ENCODE data around the gene MAPK12. TPM values are rescaled to one million over a fixed set of nuclear protein-coding genes. Genes with fewer than 3 reads are reported as not detected.

MAPK12 gene
- total and polyA plus RNA-seq, 7 donors = 57.4 to 178 (median 131) TPM

DNA sequence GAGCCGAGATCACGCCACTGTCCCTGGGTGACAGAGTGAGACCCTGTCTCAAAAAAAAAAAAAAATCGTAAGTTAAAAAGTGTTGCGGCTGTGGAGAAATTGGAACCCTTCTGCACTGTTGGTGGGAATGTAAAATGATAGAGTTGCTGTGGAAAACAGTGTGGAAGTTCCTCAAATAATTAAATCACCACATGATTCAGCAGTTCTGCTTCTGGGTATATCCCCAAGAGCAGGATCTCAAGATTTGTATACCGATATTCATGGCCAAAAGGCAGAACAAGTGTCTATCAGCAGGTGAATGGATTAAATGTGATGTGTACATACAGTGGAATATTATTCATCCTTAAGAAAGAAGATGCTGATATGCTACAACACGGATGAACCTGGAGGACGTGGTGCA lies 56.9 kb downstream of the MAPK12 start:
- H3K27me3 ChIP-seq (ENCODE audit: insufficient read depth in 3 of 3, low read length in 2 of 3) = no peaks in the 10 kb centered on the region
- no peaks in the 10 kb centered on the region for H3K9me3 ChIP-seq
- DNase-seq = no peak
- TF ChIP-seq, protein P1, sequence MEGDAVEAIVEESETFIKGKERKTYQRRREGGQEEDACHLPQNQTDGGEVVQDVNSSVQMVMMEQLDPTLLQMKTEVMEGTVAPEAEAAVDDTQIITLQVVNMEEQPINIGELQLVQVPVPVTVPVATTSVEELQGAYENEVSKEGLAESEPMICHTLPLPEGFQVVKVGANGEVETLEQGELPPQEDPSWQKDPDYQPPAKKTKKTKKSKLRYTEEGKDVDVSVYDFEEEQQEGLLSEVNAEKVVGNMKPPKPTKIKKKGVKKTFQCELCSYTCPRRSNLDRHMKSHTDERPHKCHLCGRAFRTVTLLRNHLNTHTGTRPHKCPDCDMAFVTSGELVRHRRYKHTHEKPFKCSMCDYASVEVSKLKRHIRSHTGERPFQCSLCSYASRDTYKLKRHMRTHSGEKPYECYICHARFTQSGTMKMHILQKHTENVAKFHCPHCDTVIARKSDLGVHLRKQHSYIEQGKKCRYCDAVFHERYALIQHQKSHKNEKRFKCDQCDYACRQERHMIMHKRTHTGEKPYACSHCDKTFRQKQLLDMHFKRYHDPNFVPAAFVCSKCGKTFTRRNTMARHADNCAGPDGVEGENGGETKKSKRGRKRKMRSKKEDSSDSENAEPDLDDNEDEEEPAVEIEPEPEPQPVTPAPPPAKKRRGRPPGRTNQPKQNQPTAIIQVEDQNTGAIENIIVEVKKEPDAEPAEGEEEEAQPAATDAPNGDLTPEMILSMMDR (IDR thresholded peaks at IDR 0.05) = no peak
- peak overlapping the region; percentile 49 for H3K27ac ChIP-seq
- intact Hi-C loops (cut with DNase I) = loop anchor here in 1 of 2 donors (10.0 kb wide), 1 partner anchor 270 kb away; no protein-coding TSS in a partner anchor
- WGBS, 3 donors = 92 to 94% (median 93%) methylated on average over 7 of the region's 7 CpGs
- no peak overlapping the region for H3K4me3 ChIP-seq
- ATAC-seq = no peak
- peaks cover 0 to 59% of the 10 kb centered on the region in 2 donors for H3K36me3 ChIP-seq (ENCODE audit: insufficient read depth in 1 of 2, low read depth in 1 of 2)
- H3K4me1 ChIP-seq = peaks cover 37% of the 10 kb centered on the region

DNA sequence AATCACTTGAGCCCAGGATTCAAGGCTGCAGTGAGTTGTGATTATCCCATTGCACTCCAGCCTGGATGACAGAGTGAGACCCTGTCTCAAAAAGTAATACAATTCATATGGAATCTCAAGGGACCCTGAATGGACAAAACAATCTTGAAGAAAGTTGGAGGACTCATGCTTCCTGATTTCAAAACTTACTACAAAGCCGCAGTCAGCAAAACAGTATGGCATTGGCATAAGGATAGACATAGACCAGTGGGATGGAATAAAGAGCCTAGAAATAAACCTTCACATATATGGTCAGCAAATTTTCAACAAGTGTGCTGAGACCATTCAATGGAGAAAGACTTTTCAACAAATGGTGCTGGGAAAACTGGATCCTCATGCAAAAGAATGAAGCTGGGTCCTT lies 58.2 kb downstream of the MAPK12 start:
- no peak for ATAC-seq
- Histone ChIP-seq H3K27me3 (ENCODE audit: insufficient read depth in 3 of 3, low read length in 2 of 3) (no peaks in the 10 kb centered on the region), H3K4me3 (no peak overlapping the region), H3K36me3 (ENCODE audit: insufficient read depth in 1 of 2, low read depth in 1 of 2) (peaks cover 0 to 61% of the 10 kb centered on the region in 2 donors), H3K27ac (no peak overlapping the region), H3K9me3 (no peaks in the 10 kb centered on the region), H3K4me1 (peaks cover 37% of the 10 kb centered on the region)
- DNase-seq = no peak
- TF ChIP-seq, protein P1 (IDR thresholded peaks at IDR 0.05) = no peak
- WGBS, 3 donors = 99 to 100% (median 100%) methylated on average over 1 of the region's 1 CpG
- intact Hi-C loops (cut with DNase I) = loop anchor here in 1 of 2 donors (10.0 kb wide), 1 partner anchor 268 kb away; no protein-coding TSS in a partner anchor

Other genes starting within 250 kb of the MAPK12 start
- not detected for gene IL17REL, start 248.9 kb downstream of the MAPK12 start, total RNA-seq
- not detected for gene IL17REL, start 248.9 kb downstream of the MAPK12 start, polyA plus RNA-seq
- gene TTLL8, start 203.4 kb downstream of the MAPK12 start, total RNA-seq = not detected
- gene TTLL8, start 203.4 kb downstream of the MAPK12 start, polyA plus RNA-seq = not detected
- gene MLC1, start 176.3 kb downstream of the MAPK12 start, total RNA-seq = not detected
- gene MLC1, start 176.3 kb downstream of the MAPK12 start, polyA plus RNA-seq = under 1 TPM in 1 of 3 donors, not detected in 2; under 0.01 TPM
- gene MOV10L1, start 171.7 kb downstream of the MAPK12 start, total RNA-seq = under 1 TPM in 2 of 4 donors, not detected in 2; 0.07 to 0.39 TPM
- gene MOV10L1, start 171.7 kb downstream of the MAPK12 start, polyA plus RNA-seq = under 1 TPM in 1 of 3 donors, not detected in 2; 0.05 TPM
- gene PANX2, start 91.0 kb downstream of the MAPK12 start, total RNA-seq = under 1 TPM in 3 of 4 donors, not detected in 1; 0.16 to 0.69 (median 0.25) TPM
- under 1 TPM; 0.03 to 0.09 (median 0.04) TPM for gene PANX2, start 91.0 kb downstream of the MAPK12 start, polyA plus RNA-seq
- gene TRABD, start 75.8 kb downstream of the MAPK12 start, total RNA-seq = 10 to 100 TPM; 19.9 to 29.5 (median 24.0) TPM
- gene TRABD, start 75.8 kb downstream of the MAPK12 start, polyA plus RNA-seq = 10 to 100 TPM; 30.6 to 52.1 (median 46.8) TPM
- gene SELENOO, start 60.7 kb downstream of the MAPK12 start, total RNA-seq = 10 to 100 TPM in 3 of 4 donors, 1 to 10 TPM in 1; 10.0 to 26.6 (median 15.9) TPM
- gene SELENOO, start 60.7 kb downstream of the MAPK12 start, polyA plus RNA-seq = 10 to 100 TPM; 18.0 to 22.3 (median 20.6) TPM
- gene TUBGCP6, start 16.7 kb downstream of the MAPK12 start, total RNA-seq = 10 to 100 TPM; 18.0 to 21.8 (median 19.0) TPM
- gene TUBGCP6, start 16.7 kb downstream of the MAPK12 start, polyA plus RNA-seq = 10 to 100 TPM in 2 of 3 donors, 1 to 10 TPM in 1; 9.5 to 11.2 (median 10.6) TPM
- gene HDAC10, start 10.4 kb downstream of the MAPK12 start, total RNA-seq = 10 to 100 TPM; 13.5 to 19.4 (median 15.3) TPM
- 1 to 10 TPM; 4.3 to 5.3 (median 5.1) TPM for gene HDAC10, start 10.4 kb downstream of the MAPK12 start, polyA plus RNA-seq
- 1 to 10 TPM; 4.4 to 6.3 (median 5.4) TPM for gene MAPK11, start 8.7 kb upstream of the MAPK12 start, total RNA-seq
- gene MAPK11, start 8.7 kb upstream of the MAPK12 start, polyA plus RNA-seq = 1 to 10 TPM; 1.7 to 5.3 (median 4.0) TPM
- gene PLXNB2, start 46.0 kb upstream of the MAPK12 start, total RNA-seq = 10 to 100 TPM; 13.6 to 43.7 (median 15.0) TPM
- gene PLXNB2, start 46.0 kb upstream of the MAPK12 start, polyA plus RNA-seq = 10 to 100 TPM in 1 of 3 donors, 1 to 10 TPM in 2; 3.9 to 11.6 (median 5.8) TPM
- gene DENND6B, start 65.3 kb upstream of the MAPK12 start, total RNA-seq = 1 to 10 TPM in 2 of 4 donors, under 1 TPM in 2; 0.57 to 1.6 (median 0.94) TPM
- under 1 TPM; 0.46 to 0.93 (median 0.81) TPM for gene DENND6B, start 65.3 kb upstream of the MAPK12 start, polyA plus RNA-seq
- 10 to 100 TPM; 36.6 to 48.2 (median 42.5) TPM for gene PPP6R2, start 81.6 kb upstream of the MAPK12 start, total RNA-seq
- gene PPP6R2, start 81.6 kb upstream of the MAPK12 start, polyA plus RNA-seq = 10 to 100 TPM; 31.6 to 43.7 (median 32.1) TPM
- gene SBF1, start 213.4 kb upstream of the MAPK12 start, total RNA-seq = 10 to 100 TPM; 75.3 to 98.0 (median 82.8) TPM
- gene SBF1, start 213.4 kb upstream of the MAPK12 start, polyA plus RNA-seq = 10 to 100 TPM; 42.1 to 58.6 (median 54.9) TPM
- under 1 TPM in 1 of 4 donors, not detected in 3; 0.21 TPM for gene ADM2, start 219.9 kb upstream of the MAPK12 start, total RNA-seq
- under 1 TPM in 2 of 3 donors, not detected in 1; 0.01 to 0.05 TPM for gene ADM2, start 219.9 kb upstream of the MAPK12 start, polyA plus RNA-seq
- gene MIOX, start 225.2 kb upstream of the MAPK12 start, total RNA-seq = not detected
- gene MIOX, start 225.2 kb upstream of the MAPK12 start, polyA plus RNA-seq = not detected
- gene LMF2, start 246.0 kb upstream of the MAPK12 start, total RNA-seq = 10 to 100 TPM; 16.7 to 18.6 (median 17.3) TPM
- 10 to 100 TPM; 14.9 to 24.1 (median 15.6) TPM for gene LMF2, start 246.0 kb upstream of the MAPK12 start, polyA plus RNA-seq
- 10 to 100 TPM; 19.2 to 24.2 (median 21.7) TPM for gene NCAPH2, start 246.5 kb upstream of the MAPK12 start, total RNA-seq
- gene NCAPH2, start 246.5 kb upstream of the MAPK12 start, polyA plus RNA-seq = 10 to 100 TPM; 21.8 to 26.3 (median 23.7) TPM

All from psoas muscle (tissue), 8 donors.